SK-N-SH treated with all-trans-retinoic acid at 6 μM for 48 hours (cell line): Measurements from ENCODE around the gene AAR2.

Experiments used
- ATAC-seq: fragments of 200-7000 bp; cut with Tn5 transposase; 3 replicates; pipeline ENCODE4 v1.9.1; 2020; ENCODE audit warnings: mild to moderate bottlenecking, moderate library complexity
- ARNTL ChIP-seq: fragments of 450-650 bp; formaldehyde crosslinking; IDR thresholded peaks from 2 replicates; pipeline ENCODE4 v1.5.0; 2020; ENCODE audit warnings: low read depth, mild to moderate bottlenecking, moderate library complexity, borderline replicate concordance
- BACH2 ChIP-seq: fragments of 250-450 bp; sonication (Bioruptor Pico); IDR thresholded peaks from 2 replicates; pipeline ENCODE4 v1.9.0; 2021; ENCODE audit warnings: mild to moderate bottlenecking, borderline replicate concordance
- CSDC2 ChIP-seq: fragments of 250-450 bp; sonication (Bioruptor Pico); IDR thresholded peaks from 2 replicates; pipeline ENCODE4 v1.5.0; 2020; ENCODE audit warnings: mild to moderate bottlenecking, moderate library complexity
- ESRRG ChIP-seq: fragments of 250-450 bp; sonication (Bioruptor Pico); IDR thresholded peaks from 2 replicates; pipeline ENCODE4 v1.6.1; 2021; ENCODE audit warnings: mild to moderate bottlenecking
- GLIS3 ChIP-seq: fragments of 250-450 bp; sonication (Bioruptor Pico); IDR thresholded peaks from 2 replicates; pipeline ENCODE4 v1.5.0; 2020; ENCODE audit warnings: mild to moderate bottlenecking, moderate library complexity
- ISL1 ChIP-seq: fragments of 250-450 bp; sonication (Bioruptor Pico); IDR thresholded peaks from 2 replicates; pipeline ENCODE4 v2.1.2; 2022; ENCODE audit warnings: mild to moderate bottlenecking, moderate library complexity
- OSR1 ChIP-seq: fragments of 250-450 bp; sonication (Bioruptor Pico); IDR thresholded peaks from 2 replicates; pipeline ENCODE4 v1.8.0; 2022; ENCODE audit warnings: moderate library complexity, mild to moderate bottlenecking, inconsistent platforms
- PPARA ChIP-seq: fragments of 250-450 bp; sonication (Bioruptor Pico); IDR thresholded peaks from 2 replicates; pipeline ENCODE4 v1.5.0; 2020; ENCODE audit warnings: mild to moderate bottlenecking, borderline replicate concordance
- RARB ChIP-seq: fragments of 250-450 bp; sonication (Bioruptor Pico); IDR thresholded peaks from 2 replicates; pipeline ENCODE4 v1.8.0; 2021; ENCODE audit warnings: mild to moderate bottlenecking, moderate library complexity
- SNAI2 ChIP-seq: fragments of 250-450 bp; sonication (Bioruptor Pico); IDR thresholded peaks from 2 replicates; pipeline ENCODE4 v1.5.0; 2020; ENCODE audit warnings: mild to moderate bottlenecking, moderate library complexity
- TCF4 ChIP-seq: fragments of 250-450 bp; sonication (Bioruptor Pico); IDR thresholded peaks from 2 replicates; pipeline ENCODE4 v1.8.0; 2021; ENCODE audit warnings: mild to moderate bottlenecking, moderate library complexity, borderline replicate concordance
- ZC3H10 ChIP-seq: fragments of 250-450 bp; sonication (Bioruptor Pico); IDR thresholded peaks from 2 replicates; pipeline ENCODE4 v1.5.1; 2021; ENCODE audit warnings: mild to moderate bottlenecking, moderate library complexity
- ZFP3 ChIP-seq: fragments of 250-450 bp; sonication (Bioruptor Pico); IDR thresholded peaks from 2 replicates; pipeline ENCODE4 v1.5.0; 2020; ENCODE audit warnings: mild to moderate bottlenecking, moderate library complexity
- ZFP30 ChIP-seq: fragments of 450-650 bp; formaldehyde crosslinking; IDR thresholded peaks from 2 replicates; pipeline ENCODE4 v1.5.0; 2022; ENCODE audit warnings: mild to moderate bottlenecking, moderate library complexity
- ZNF565 ChIP-seq: fragments of 450-650 bp; formaldehyde crosslinking; conservative IDR thresholded peaks from 2 replicates; pipeline ENCODE4 v1.5.0; 2020; ENCODE audit warnings: low read depth, mild to moderate bottlenecking, moderate library complexity
- ZNF70 ChIP-seq: fragments of 450-650 bp; formaldehyde crosslinking; IDR thresholded peaks from 2 replicates; pipeline ENCODE4 v1.5.0; 2020; ENCODE audit warnings: mild to moderate bottlenecking, moderate library complexity
- ZNF8 ChIP-seq: fragments of 450-650 bp; formaldehyde crosslinking; IDR thresholded peaks from 2 replicates; pipeline ENCODE4 v1.5.0; 2020; ENCODE audit warnings: mild to moderate bottlenecking, moderate library complexity
- TF ChIP-seq, protein P1 (sequence below): fragments of 250-450 bp; sonication (Bioruptor Pico); IDR thresholded peaks from 2 replicates; pipeline ENCODE4 v1.8.0; 2020; ENCODE audit warnings: mild to moderate bottlenecking, moderate library complexity, borderline replicate concordance
- TF ChIP-seq, protein P2 (sequence below): fragments of 250-450 bp; sonication (Bioruptor Pico); IDR thresholded peaks from 2 replicates; pipeline ENCODE4 v1.8.0; 2021; ENCODE audit warnings: low read depth, mild to moderate bottlenecking, moderate library complexity, borderline replicate concordance
- TF ChIP-seq, protein P3 (sequence below): fragments of 250-450 bp; sonication (Bioruptor Pico); IDR thresholded peaks from 2 replicates; pipeline ENCODE4 v1.5.0; 2020; ENCODE audit warnings: mild to moderate bottlenecking, moderate library complexity
- TF ChIP-seq, protein P4 (sequence below): fragments of 250-450 bp; sonication (Bioruptor Pico); IDR thresholded peaks from 2 replicates; pipeline ENCODE4 v1.5.1; 2020; ENCODE audit warnings: low read depth, mild to moderate bottlenecking, moderate library complexity
- TF ChIP-seq, protein P5 (sequence below): fragments of 250-450 bp; sonication (Bioruptor Pico); IDR thresholded peaks from 2 replicates; pipeline ENCODE4 v1.5.1; 2021; ENCODE audit warnings: mild to moderate bottlenecking, moderate library complexity

Gene AAR2

DNA sequence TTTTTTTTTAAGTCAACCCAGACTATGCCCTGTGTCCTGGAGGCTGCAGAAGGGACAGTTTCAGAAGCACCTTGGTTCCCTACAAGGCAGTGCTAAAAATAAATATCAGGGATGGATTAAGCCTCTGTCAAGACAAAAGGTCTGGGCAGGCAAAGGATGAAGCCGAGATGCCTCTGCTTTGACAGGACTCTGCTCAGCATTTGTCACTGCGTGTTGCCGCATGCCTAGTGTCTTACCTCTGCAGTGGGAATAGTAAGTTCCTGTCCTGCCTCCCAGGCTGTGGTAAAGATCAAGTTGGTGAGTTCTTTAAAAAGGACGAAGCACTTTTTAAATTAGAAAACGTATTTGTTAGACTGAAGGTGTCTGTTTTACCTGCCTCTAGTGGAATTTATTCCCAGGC is 15.1 kb downstream of the AAR2 start:
- TF ChIP-seq RARB: no peak
- no peak for TF ChIP-seq ISL1
- TF ChIP-seq ZFP30 (CRISPR knock-in tag): no peak
- TF ChIP-seq, protein P1, sequence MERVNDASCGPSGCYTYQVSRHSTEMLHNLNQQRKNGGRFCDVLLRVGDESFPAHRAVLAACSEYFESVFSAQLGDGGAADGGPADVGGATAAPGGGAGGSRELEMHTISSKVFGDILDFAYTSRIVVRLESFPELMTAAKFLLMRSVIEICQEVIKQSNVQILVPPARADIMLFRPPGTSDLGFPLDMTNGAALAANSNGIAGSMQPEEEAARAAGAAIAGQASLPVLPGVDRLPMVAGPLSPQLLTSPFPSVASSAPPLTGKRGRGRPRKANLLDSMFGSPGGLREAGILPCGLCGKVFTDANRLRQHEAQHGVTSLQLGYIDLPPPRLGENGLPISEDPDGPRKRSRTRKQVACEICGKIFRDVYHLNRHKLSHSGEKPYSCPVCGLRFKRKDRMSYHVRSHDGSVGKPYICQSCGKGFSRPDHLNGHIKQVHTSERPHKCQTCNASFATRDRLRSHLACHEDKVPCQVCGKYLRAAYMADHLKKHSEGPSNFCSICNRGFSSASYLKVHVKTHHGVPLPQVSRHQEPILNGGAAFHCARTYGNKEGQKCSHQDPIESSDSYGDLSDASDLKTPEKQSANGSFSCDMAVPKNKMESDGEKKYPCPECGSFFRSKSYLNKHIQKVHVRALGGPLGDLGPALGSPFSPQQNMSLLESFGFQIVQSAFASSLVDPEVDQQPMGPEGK (CRISPR knock-in tag): no peak
- no peak for TF ChIP-seq CSDC2 (CRISPR knock-in tag)
- no peak for TF ChIP-seq OSR1 (CRISPR knock-in tag)

DNA sequence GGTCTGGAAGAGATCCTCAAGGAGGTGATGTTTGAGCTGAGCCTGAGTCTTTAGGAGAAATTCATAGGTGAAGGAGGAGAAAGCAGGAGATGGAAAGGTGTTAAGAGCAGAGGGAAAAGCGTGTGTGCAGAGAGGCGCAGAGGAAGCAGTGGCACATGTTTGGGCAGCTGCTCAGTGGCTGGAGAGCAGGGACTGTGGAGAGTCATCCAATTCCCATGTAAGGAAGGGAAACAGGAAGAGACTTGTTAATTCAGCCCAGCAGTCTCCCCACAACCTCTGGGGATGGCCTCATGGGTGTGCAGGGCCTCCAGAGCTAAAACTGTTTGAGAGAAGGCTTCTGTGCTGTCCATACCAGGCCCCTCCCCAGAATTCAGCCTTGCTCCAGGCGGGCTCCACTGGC is 16.2 kb downstream of the AAR2 start:
- TF ChIP-seq BACH2 (CRISPR knock-in tag) (no peak), TCF4 (CRISPR knock-in tag) (no peak), RARB (no peak), SNAI2 (CRISPR knock-in tag) (no peak), ISL1 (no peak)
- no peak for ATAC-seq

More for the DNA sequence above, 15.1 kb downstream of the AAR2 start:
- ATAC-seq: no peak

DNA sequence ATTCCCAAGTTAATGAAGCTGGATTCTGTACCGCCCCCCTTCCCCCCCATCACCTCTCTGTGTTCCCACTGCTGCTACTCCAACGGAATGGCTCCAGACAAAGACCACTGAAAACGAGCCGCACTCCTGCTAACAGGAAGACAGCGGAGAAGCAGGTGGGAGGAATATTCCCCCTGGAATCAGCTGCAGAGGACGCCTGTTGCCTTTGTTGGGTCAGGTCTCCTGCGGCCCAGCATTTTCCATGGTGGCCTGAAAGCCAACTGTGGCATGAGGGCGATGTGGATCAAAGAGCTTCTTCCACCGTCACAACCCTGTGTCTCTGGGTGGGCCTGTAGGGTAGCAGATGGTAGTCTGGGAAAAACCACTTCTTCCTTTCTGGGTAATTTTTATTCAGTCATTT is 16.8 kb downstream of the AAR2 start:
- no peak for ATAC-seq
- TF ChIP-seq, protein P2, sequence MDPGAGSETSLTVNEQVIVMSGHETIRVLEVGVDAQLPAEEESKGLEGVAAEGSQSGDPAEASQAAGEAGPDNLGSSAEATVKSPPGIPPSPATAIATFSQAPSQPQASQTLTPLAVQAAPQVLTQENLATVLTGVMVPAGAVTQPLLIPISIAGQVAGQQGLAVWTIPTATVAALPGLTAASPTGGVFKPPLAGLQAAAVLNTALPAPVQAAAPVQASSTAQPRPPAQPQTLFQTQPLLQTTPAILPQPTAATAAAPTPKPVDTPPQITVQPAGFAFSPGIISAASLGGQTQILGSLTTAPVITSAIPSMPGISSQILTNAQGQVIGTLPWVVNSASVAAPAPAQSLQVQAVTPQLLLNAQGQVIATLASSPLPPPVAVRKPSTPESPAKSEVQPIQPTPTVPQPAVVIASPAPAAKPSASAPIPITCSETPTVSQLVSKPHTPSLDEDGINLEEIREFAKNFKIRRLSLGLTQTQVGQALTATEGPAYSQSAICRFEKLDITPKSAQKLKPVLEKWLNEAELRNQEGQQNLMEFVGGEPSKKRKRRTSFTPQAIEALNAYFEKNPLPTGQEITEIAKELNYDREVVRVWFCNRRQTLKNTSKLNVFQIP (CRISPR knock-in tag): no peak
- TF ChIP-seq ZNF8 (CRISPR knock-in tag) (no peak), ZFP3 (CRISPR knock-in tag) (no peak), ZNF565 (CRISPR knock-in tag) (no peak)
- TF ChIP-seq, protein P1 (CRISPR knock-in tag): no peak

DNA sequence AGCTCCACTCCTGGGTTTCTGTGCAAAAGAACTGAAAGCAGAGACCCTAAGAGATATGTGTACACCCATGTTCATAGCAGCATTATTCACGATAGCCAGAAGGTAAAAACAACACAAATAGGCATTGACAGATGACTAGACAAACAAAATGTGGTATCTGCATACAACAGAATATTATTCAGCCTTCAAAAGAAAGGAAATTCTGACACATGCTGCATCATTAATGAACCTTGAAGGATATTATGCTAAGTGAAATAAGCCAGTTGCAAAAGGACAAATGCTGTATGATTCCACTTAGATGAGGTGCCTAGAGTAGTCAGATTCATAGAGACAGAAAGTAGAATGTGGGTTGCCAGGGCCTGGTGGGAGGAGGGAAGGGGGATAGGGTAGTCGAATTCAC is 17.8 kb downstream of the AAR2 start:
- no peak for ATAC-seq
- TF ChIP-seq ZC3H10 (CRISPR knock-in tag) (no peak), TCF4 (CRISPR knock-in tag) (no peak), ISL1 (no peak), GLIS3 (CRISPR knock-in tag) (no peak), OSR1 (CRISPR knock-in tag) (no peak), PPARA (no peak), ESRRG (CRISPR knock-in tag) (no peak), ZNF70 (CRISPR knock-in tag) (no peak), ZFP3 (CRISPR knock-in tag) (no peak), ZFP30 (CRISPR knock-in tag) (no peak), ARNTL (no peak)
- TF ChIP-seq, protein P3, sequence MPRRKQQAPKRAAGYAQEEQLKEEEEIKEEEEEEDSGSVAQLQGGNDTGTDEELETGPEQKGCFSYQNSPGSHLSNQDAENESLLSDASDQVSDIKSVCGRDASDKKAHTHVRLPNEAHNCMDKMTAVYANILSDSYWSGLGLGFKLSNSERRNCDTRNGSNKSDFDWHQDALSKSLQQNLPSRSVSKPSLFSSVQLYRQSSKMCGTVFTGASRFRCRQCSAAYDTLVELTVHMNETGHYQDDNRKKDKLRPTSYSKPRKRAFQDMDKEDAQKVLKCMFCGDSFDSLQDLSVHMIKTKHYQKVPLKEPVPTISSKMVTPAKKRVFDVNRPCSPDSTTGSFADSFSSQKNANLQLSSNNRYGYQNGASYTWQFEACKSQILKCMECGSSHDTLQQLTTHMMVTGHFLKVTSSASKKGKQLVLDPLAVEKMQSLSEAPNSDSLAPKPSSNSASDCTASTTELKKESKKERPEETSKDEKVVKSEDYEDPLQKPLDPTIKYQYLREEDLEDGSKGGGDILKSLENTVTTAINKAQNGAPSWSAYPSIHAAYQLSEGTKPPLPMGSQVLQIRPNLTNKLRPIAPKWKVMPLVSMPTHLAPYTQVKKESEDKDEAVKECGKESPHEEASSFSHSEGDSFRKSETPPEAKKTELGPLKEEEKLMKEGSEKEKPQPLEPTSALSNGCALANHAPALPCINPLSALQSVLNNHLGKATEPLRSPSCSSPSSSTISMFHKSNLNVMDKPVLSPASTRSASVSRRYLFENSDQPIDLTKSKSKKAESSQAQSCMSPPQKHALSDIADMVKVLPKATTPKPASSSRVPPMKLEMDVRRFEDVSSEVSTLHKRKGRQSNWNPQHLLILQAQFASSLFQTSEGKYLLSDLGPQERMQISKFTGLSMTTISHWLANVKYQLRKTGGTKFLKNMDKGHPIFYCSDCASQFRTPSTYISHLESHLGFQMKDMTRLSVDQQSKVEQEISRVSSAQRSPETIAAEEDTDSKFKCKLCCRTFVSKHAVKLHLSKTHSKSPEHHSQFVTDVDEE (CRISPR knock-in tag): no peak
- TF ChIP-seq, protein P4, sequence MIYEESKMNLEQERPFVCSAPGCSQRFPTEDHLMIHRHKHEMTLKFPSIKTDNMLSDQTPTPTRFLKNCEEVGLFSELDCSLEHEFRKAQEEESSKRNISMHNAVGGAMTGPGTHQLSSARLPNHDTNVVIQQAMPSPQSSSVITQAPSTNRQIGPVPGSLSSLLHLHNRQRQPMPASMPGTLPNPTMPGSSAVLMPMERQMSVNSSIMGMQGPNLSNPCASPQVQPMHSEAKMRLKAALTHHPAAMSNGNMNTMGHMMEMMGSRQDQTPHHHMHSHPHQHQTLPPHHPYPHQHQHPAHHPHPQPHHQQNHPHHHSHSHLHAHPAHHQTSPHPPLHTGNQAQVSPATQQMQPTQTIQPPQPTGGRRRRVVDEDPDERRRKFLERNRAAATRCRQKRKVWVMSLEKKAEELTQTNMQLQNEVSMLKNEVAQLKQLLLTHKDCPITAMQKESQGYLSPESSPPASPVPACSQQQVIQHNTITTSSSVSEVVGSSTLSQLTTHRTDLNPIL (CRISPR knock-in tag): no peak
- TF ChIP-seq, protein P5, sequence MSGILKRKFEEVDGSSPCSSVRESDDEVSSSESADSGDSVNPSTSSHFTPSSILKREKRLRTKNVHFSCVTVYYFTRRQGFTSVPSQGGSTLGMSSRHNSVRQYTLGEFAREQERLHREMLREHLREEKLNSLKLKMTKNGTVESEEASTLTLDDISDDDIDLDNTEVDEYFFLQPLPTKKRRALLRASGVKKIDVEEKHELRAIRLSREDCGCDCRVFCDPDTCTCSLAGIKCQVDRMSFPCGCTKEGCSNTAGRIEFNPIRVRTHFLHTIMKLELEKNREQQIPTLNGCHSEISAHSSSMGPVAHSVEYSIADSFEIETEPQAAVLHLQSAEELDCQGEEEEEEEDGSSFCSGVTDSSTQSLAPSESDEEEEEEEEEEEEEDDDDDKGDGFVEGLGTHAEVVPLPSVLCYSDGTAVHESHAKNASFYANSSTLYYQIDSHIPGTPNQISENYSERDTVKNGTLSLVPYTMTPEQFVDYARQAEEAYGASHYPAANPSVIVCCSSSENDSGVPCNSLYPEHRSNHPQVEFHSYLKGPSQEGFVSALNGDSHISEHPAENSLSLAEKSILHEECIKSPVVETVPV (CRISPR knock-in tag): no peak
- TF ChIP-seq, protein P2 (CRISPR knock-in tag): no peak
